Measurements from ENCODE around the gene ENTPD5.

DNA sequence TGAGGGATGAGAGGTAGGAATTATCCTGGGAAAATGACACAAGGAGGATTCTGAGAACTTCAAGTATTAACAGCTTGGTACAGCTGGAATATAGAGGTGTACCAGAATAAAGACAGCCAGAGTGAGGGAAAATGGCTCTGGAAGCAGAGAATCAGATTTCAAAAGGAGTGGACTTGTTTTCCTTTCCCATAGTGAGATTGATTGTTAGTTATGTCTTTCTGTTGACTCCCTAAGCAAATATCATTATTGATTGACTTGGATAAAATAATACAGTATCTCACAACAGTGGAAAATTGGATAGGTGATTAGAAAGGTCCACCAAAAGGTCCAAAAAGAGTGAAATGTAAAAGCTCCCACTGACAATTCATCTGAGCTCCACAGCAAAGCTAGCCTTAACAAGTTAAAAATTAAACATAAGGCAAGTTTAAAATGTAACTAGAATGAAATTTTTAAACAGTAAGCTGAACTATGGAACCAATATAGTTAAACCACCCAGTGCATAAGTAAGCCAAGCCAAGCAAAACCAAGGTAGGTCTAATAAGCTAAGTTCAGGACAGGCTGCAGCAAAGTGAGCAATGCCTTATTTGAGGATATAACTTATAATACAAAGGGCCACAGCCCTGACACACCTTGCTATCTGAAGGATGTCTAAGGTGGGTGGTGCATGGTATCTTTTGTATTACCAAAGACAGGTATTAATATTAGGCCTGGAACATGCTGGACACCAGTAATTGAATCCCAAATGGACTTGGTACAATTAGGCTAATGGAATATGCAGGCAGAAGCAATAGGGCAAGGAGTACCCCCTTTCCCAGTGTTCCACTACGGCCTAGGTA is 21.8 kb downstream of the ENTPD5 start:
- TF ChIP-seq POLR2A (IDR thresholded peaks at IDR 0.05) (no peak), EP300 (IDR thresholded peaks at IDR 0.05) (no peak)
